22Rv1 (cell line): Measurements from ENCODE around the gene USP14.

Experiments used
- H3K27ac ChIP-seq: fragments of 450-650 bp; 2 replicates; pipeline ENCODE4 v1.5.1; 2017
- TF ChIP-seq, protein P1 (sequence below): fragments of 450-650 bp; IDR thresholded peaks from 2 replicates; pipeline ENCODE4 v1.5.1; 2017; ENCODE audit warnings: mild to moderate bottlenecking

The USP14 gene

GRCh38 chr18:261398-262073, 103.2 kb downstream of the USP14 start:
- TF ChIP-seq, protein P1, sequence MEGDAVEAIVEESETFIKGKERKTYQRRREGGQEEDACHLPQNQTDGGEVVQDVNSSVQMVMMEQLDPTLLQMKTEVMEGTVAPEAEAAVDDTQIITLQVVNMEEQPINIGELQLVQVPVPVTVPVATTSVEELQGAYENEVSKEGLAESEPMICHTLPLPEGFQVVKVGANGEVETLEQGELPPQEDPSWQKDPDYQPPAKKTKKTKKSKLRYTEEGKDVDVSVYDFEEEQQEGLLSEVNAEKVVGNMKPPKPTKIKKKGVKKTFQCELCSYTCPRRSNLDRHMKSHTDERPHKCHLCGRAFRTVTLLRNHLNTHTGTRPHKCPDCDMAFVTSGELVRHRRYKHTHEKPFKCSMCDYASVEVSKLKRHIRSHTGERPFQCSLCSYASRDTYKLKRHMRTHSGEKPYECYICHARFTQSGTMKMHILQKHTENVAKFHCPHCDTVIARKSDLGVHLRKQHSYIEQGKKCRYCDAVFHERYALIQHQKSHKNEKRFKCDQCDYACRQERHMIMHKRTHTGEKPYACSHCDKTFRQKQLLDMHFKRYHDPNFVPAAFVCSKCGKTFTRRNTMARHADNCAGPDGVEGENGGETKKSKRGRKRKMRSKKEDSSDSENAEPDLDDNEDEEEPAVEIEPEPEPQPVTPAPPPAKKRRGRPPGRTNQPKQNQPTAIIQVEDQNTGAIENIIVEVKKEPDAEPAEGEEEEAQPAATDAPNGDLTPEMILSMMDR: no peak
- H3K27ac ChIP-seq: no peak overlapping the region
